Activated gamma-delta T cell treated with anti-CD3 and anti-CD28 coated beads, Interleukin-2, amount 50 U/mL, for 16 hours (primary cell): ENCODE data around the gene KRAS.
"Not testable (repeated sequence)": the region's sequence is repeated elsewhere in the genome, so short reads cannot be mapped to it uniquely, and the experiment has no call there.

Experiments used
- DNase-seq: peaks from one replicate; pipeline ENCODE4 v3.0.0-alpha.2; 2020; ENCODE audit warnings: low read depth

KRAS gene

GRCh38 chr12:25250744-25251730 is at the start of gene KRAS:
Gene KRAS (minus strand): TSS chr12:25250929.
- DNase-seq = peak; percentile 83

DNA sequence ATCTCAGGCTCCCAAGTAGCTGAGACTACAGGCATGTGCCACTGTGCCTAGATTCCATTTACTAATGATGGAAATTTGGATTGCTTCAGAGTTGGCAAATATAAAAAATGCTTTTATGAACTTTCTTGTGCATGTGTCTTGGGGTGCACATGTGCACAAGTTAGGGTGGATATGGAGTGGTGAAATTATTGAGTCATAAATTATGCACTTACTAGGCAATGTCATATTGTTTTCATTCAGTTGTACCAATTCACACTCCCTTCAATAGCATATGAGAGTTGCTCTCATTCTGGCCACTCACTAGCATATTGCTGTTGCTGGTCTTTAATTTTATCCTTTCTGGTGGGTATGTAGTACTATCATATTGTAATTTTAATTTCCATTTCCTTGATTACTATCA is 45.7 kb upstream of the KRAS start:
- DNase-seq = no peak

GRCh38 chr12:25295361-25295760 is 44.6 kb upstream of the KRAS start:
- no peak for DNase-seq

GRCh38 chr12:25293653-25294052 is 42.9 kb upstream of the KRAS start:
- no peak for DNase-seq

- DNase-seq = not testable (repeated sequence)
Measured at GRCh38 chr12:25292810-25293221, 42.1 kb upstream of the KRAS start.

- no peak for DNase-seq
Measured at GRCh38 chr12:25287610-25288009, 36.9 kb upstream of the KRAS start.

- no peak for DNase-seq
Measured at GRCh38 chr12:25286837-25287236, 36.1 kb upstream of the KRAS start.

DNA sequence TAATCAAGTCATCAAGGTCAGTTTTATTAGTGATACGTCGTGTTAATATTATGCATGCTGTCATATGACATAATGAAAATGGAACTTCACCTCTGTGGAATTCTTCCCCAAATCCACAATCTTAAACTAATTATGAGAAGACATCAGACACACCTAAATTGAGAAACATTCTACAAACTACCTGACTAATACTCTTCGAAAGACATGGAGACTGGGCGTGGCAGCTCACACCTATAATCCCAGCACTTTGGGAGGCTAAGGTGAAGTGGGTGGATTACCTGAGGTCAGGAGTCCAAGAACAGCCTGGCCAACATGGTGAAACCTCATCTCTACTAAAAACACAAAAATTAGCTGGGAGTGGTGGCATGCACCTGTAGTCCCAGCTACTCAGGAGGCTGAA is 33.3 kb upstream of the KRAS start:
- DNase-seq = no peak

DNA sequence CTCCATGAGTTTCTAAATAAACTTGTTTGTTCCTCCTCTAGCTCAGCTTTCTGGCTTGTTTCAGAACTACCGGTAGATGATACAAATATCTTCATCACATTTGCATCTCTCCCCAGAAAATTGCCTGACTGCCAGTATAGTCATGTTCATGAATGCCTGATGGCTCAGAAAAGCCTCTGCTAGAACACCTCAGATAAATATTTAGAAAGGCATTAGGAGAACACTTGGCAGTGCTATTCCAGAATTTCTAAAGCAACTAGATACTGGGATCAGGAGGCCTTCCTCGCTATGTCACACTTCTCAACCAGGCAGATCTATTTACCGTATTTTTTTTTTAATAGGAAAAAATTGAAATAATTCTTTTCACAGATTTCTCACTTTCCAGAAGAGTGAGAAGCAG is 32.3 kb upstream of the KRAS start:
- DNase-seq = no peak

DNA sequence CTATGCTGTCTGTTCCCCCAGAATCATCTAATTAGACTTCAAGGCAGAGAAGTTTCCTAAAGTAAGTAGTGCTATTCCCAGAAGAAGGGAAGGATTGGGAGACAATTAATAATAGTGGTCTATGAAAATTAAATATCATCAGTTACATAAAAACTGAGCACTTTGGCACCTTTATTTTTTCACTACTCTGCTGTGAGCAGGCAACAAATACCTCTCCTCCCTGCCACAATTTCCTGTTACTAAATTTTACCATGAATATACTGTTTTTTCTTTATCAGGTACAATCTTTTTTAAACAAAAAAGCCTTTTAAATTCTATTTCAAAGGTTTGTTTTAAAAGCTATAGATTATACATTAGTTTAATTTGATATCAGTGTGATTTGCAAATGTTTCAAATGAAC is 29.4 kb upstream of the KRAS start:
- DNase-seq = no peak

GRCh38 chr12:25278269-25278668 is 27.5 kb upstream of the KRAS start:
- DNase-seq = no peak

- peak; percentile 24 for DNase-seq
Measured at GRCh38 chr12:25276199-25276937, 25.6 kb upstream of the KRAS start.

- no peak for DNase-seq
Measured at GRCh38 chr12:25271486-25272098, 20.9 kb upstream of the KRAS start.

GRCh38 chr12:25269701-25270100 is 19.0 kb upstream of the KRAS start:
- no peak for DNase-seq

DNA sequence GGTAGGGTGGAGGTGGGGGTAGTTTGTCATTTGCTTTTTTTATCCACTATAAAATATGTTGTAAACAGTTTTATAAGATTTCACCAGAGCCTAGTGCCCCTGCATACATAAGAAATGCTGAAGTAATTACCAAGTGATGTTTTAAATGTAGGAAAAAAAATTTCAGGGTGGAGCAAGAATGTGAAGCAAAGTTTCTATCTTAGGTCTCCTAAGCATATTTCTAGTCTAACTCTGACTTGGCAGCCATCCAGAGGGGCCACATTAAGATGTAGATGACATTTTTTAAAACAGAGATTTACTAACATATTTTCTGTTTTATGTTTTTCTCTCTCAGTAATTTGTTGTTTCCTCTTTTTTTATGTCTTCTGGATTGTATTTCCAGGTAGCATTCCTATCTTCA is 15.8 kb upstream of the KRAS start:
- no peak for DNase-seq

GRCh38 chr12:25264862-25265261 is 14.1 kb upstream of the KRAS start:
- DNase-seq = no peak

DNA sequence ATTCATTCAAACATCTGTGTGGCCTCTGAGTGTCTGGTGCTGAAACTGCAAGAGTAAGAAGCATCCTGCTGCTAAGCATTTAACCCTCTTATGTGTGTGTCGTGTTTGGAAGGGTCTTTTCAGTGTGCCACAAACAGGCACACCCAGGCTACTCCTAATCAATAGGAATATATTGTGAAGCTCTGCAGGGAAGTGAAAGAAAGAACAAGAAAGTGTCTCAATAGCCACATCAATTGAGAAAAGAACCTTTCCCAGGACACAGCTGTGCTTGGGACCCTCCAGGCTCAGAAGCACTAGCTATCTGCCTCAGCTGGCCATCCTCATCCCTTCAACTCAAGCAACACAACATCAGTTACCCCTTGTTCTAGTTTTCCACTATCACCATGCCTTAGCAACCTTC is 13.4 kb upstream of the KRAS start:
- DNase-seq = no peak

DNA sequence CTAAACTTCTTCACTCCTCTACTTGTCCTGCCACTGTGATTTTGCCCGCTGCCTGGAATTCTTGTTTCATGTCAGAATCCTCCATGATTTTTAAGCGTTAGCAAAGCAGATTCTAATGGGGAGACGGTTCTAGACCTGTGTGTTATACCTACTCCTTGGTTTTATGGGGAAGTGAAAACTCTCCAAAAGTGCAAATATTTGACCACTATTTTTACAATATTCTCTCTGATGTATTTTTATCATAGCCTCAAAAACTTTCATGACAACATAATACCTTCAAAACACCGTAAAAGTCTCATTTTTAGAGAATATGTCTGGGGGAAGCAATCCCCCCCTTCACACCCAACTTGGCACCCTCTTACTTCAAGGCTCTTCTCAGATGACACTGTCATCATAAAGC is 12.9 kb upstream of the KRAS start:
- no peak for DNase-seq

DNA sequence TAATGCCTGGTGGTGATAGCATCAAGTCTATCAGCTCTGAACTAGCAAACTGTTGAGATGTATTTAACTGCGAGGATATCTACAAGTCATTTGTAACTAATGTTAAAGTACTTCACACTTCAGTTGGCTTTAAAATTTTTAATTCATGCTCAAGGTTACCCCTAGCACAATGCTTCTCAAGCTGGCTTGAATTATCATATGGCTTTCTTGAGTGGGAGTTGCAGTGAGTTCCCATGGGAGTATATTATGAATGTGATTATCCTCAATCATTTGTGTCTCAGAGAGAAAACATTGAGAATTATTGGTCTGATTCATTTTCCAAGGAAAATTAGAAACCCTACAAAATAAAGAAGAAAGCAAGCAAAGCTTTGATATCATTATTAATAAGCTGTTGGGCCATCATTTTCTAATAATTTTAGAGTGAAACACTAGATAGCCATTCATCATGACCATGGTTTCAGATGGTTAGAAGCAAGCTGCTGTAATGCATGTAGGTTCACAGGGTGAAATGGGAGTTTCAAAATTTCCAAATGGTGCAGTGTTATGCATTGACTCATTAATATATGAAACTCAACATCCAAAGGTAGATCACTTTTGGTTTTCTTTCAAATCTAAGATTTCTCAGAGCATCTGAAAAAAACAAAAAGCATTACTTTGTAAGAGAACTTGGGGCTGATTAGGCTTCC is 11.8 kb upstream of the KRAS start:
- no peak for DNase-seq

GRCh38 chr12:25257590-25258324 is 7.0 kb upstream of the KRAS start:
- DNase-seq = no peak

GRCh38 chr12:25256826-25257225 is 6.1 kb upstream of the KRAS start:
- DNase-seq = no peak
